GM19463 (cell line): Measurements from ENCODE around the gene CACNA2D3.

Source experiments
- ATAC-seq: cut with Tn5 transposase; IDR thresholded peaks from one replicate; pipeline ENCODE4 v1.9.1; 2021; ENCODE audit warnings: mild to moderate bottlenecking, moderate library complexity; ENCODE audit not compliant: unreplicated experiment

The CACNA2D3 gene

DNA sequence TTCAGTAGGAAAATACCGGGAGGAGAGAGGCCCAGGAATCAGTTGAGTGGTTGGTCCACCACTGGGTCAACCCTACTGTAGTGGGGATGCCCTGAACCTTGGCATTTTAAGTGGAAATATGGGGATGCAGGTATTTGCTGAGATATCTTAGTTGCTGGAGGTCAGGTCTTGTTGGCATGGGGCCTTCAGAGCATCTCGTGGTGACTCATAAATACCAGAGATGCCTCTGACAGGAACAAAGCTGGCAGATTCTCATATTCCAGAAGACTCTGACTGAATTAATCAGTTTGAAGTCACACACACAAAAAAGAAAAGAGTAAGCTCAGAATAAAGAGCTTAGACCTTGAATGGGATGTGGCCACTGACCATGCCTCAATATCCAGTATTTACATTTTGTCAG, 91.6 kb downstream of the CACNA2D3 start:
- no peak for ATAC-seq

DNA sequence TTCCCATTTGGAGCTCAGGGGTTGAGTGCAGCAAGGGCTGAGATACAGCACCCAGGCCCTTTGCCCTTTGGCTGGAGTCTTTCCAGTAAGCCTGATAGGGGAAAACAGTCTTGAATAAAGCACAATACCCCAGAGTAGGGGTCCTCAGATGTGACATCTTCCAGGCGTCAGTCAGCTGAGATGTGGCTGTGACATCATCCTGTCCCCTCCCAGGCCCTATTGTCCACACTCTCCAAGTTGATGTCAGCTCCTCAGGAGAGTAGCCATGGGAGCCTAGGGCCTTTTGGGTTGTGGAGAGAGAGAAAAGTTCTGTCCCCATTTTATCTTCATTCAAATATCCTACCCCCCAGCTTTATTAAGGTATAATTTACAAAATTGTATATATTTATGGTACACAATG, 92.5 kb downstream of the CACNA2D3 start:
- no peak for ATAC-seq

DNA sequence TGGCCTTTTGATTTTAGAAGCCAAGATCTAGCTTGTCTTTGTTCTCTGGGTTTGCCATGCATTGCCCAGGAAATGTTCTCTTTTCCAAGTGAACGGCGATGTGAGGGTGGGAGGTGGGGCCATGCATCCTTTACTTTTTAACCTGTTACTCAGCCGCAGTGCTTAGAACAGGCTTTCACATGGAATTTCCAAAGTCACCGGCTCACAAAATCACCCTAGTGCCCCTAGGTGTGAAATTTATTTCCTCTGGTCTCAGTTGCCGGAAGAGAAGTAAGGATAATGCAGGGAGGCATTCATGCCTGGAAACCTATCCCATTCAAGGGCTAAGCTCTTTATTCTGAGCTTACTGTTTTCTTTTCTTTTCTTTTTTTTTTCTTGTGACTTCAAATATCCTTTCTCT, 93.2 kb downstream of the CACNA2D3 start:
- no peak for ATAC-seq

DNA sequence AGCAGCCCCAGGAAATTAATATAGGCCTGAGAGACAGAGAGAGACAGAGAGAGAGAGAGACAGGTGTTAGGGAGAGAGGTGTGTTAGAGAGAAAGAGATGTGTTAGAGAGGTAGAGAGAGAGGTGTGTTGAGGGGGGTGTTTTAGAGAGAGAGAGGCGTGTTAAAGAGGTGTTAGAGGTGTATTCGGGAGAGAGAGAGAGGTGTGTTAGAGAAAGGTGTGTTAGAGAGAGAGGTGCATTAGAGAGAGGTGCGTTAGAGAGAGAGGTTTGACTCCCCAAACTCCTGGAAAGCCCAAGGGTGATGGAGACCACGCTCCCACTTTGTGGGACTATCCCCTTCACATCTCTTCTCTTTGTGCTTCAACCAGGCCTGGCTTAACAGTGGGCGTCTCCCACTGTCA, 95.5 kb downstream of the CACNA2D3 start:
- no peak for ATAC-seq

DNA sequence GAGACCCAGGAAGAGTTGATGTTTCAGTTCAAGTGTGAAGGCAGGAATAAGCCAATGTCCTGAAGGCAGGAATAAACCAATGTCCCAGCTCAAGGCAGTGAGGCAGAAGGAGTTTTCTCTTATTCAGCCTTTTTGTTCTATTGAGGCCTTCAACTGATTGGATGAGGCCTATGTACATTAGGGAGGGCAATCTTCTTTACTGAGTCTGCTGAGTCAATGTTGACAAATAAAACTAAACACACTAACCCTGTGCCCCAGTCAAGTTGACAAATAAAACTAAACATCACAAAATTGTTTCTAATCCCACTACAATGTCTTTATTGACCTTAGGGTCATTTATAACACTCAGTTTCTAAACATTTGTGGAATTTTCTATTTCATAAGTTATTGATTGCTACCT, 100.0 kb downstream of the CACNA2D3 start:
- ATAC-seq, result no peak

DNA sequence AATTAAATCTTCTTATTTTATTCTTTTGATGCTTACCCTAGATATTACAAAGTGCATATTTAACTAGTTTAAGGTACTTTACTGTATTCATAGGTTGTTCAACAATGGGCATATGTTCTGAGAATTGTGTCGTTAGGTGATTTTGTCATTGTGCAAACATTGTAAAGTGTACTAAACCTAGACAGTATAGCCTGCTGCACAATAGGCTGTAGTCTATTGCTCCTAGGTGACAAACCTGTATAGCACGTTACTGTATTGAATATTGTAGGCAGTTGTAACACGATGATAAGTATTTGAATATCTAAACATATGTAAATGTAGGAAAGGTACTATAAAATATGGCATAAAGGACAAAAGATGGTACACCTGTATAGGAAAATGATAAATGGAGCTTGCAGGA, 100.7 kb downstream of the CACNA2D3 start:
- ATAC-seq, result no peak

DNA sequence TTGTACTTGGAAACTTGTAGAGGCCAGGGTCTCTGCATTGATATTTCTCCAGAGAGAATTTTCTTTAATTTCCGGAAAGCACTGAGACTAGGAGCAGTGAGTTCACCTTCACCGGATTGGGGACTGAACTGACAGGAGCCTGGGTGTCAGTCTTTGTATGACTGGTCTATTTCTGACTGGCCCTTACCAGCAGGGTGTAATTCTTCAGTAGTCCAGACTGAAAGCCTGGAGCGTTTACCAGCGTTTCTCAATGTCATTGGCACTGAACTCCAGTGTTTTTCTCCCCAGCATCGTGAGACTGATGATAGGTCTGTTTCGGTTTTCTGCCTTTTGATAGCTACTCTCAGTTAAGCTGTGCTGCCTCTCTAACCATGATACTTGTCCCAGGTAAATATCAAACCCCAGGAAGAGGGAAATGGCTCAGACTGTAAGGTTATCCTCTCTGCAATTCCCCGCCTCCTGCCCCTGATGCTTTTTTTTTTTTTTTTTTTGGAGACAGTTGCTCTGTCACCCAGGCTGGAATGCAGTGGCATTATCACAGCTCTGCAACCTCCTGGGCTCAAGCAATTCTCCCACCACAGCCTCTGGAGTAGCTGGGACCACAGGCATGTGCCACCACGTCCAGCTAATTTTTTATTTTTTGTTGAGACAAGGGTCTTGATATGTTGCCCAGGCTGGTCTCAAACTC, 103.6 kb downstream of the CACNA2D3 start:
- no peak for ATAC-seq

DNA sequence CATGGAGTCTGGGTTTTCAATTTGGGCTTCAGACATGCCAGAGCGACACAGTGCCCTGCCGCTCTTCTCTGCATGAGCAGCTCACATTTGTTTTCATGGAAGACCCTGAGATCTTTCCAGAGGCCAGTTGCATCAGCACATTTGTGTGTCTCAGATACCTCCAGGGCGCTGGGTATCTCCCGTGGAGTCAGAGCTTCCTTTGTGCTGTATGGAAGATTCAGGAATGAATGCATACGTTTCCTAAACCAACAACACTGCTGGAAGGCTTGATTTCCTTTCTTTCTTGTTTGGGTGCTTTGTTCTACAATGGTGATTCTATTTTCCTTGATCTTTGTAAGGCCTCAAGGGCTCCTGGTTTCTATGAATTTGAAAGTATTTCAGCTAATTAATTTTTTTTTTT, 106.5 kb downstream of the CACNA2D3 start:
- ATAC-seq, result no peak

DNA sequence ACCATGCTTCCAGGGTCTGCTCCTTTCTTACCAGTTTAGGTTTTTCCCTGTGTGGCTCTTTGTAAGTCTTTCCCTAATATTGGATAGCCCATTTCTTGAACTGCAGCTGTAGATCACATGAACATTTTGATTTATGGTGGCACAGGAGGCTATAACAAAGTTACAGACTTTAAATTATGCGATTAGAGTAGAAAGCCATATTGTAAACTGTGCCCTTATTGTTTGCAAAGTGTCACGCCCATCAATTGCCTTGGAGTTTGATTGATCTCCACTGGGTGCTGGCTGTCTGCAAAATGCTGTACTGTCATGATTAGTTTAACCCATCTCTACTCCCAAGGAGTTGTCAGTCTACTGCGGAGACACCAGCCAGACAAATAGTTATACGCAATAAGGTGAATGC, 110.3 kb downstream of the CACNA2D3 start:
- no peak for ATAC-seq

DNA sequence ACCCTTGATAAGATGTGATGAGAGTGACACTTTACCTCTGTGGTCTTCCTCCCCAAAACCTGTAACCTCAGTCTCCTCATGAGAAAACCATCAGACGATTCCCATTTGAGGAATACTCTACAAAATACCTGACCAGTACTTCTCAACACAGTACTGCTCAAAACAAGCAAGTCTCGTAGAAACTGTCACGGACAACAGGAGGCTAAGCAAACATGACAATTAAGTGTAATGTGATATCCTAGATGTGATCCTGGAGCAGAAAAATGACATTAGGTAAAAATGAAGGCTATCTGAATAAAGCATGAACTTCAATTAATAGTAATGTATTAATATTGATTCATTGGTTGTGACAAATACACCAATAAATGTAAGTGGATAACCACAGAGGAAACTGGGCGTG, 113.6 kb downstream of the CACNA2D3 start:
- ATAC-seq, result no peak

DNA sequence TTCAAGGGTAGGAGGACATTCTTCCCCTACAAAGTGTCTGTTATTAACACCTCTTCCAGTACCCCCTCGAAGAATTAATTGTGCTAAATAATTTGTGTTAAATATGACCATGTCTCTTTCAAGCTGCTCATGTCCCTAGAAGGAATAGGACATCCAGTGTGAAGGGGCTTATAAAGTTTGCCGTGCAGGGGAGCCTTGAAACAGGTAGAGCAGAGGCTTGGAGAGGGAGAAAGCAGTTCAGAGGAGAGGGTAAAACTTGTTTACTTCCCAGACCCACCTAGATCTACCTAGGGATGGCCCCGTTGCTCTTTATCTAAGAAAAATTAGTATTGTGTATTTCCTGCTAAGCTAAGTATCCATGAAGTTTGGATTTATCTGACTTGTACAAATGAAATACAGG, 114.8 kb downstream of the CACNA2D3 start:
- ATAC-seq, result no peak

DNA sequence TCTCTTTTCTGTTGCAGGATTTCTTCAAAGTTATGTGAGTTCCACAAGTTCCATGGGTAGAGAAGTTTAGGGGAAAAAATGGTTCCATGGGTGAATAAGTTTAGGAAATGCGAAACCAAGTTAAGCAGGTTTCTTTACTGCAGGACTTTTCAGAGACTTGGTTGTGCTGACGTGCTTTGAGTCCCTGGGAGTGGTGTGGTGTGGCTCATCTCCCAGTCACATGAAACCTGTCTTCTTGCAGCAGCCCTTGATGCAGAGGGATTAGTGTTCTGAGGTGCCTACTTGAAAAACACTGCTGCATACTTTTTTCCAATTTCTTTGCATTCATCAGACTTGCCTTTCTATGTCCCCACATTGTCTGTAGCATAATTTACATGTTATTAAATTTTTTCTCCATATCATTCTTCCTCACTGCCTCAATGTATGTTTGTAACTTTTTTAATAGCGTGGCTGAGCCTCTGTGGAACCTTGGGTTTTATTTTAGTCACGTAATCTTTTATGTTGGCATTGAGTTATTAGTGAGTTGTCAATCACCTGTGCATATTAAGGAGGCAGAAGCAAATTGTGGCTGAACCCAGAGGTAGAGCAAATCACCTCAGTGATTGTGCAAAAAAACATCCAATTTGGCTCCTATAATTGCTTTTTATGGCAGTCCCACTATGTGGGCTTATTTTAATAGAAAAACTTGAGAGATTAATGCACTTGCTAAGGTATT, 115.6 kb downstream of the CACNA2D3 start:
- ATAC-seq, result no peak

DNA sequence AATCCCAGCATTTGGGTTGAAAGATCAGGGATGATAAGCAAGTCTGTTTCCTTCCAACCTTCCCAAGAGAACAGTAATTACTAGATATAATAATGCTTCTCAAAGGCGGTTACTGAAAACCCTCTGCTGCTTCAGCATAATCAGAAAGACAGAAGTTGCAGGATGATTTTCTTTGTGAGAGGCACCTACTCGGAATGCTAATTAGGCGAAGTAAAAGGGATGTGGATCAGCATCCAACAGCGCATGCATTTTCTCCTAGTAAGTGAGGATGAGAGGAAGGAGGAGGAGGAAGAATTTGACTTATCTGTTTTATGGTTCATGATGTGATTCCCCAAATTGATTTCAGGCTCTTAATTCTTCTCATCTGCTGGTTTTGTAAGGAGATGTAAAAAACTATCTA, 118.0 kb downstream of the CACNA2D3 start:
- no peak for ATAC-seq

DNA sequence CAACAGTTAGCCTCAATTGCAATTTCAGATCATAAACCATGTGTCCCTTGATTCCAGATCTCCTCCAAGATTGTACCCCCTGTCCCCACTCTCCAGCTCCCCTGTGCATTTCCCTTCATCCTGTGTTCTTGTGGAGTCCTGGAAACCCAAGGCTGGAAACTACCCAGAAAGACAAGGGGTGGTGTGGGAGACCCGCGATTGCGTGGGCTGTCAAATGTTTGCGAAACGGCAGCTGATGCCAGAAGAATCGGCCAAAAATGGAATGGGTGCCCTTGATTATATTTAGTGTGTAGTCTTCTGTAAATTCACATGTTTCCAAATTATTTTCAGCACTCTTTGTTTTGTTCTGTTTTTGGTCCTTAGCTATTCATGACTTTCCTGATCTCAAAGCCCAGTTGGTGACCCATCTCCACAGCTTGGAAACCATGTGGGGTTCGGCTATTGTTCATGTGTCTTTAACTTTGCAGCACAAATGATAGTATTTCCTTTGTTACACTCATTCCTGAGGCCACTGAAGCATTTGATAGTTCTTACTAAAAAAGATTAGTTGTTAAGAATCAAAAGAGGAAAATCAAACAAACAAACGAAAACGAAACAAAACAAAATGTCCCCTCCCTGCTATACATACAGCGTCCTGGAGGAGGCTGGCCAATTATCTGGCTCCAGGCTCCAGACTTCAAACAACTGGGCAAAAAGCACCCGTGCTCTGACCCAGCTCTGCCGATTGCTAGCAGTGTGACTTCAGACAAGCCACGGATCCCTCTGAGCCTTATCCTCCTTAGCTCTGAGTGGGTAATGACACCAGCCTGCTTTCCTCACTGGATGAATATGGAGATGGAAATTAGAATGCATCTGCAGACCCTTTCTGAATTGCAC, 120.9 kb downstream of the CACNA2D3 start:
- no peak for ATAC-seq

DNA sequence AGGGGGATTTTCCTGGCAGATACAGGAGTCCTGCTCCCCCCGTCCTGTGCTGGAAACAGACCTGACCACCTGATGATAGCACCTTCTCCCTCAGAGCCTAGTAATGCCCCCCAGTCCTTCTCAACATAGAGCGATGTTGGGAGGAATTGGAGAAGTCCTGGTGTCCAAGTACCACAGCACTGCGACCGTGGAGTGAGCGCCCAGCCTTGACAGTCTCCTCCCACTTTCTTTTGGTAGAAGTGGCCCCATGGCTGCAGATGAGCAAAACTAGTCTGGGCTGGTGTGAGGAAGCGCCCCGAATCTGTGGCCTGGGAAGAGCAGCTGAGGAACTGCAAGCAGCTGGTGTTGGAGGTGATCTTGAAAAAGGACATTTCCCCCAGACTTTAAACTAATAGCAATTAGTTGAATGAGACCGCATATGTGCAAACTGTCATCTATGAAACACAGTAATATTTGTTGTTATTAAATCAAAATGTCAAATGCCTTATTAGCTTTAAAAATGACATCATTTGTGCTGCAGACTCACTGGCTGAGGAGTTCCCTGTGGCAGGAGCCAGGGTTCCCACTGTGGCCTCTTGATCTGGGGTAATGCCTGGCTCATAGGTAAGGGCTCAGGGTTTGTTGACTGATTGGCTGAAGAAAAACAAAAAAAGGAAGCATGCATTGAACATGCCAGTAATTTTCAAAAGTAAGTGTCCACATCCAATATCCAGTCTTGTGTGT, 121.8 kb downstream of the CACNA2D3 start:
- no peak for ATAC-seq

DNA sequence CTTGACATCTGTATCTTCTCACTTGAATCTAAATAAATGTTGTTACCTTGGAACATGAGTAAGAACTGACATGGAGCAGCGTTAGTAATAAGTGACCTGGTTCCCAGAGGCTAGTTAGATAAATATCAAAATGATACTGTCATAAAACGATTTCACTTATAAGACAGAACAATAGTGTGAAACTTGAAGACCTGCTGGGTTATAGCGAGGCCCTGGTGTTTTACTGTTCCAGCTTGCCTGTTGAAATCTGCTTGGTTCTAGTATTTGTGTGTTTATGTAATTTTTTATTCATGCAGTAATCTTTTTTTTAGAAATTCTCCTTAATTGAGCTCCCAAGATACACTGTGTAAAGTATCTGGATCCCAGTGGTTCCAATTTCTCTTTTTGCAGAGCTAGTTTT, 129.4 kb downstream of the CACNA2D3 start:
- no peak for ATAC-seq

DNA sequence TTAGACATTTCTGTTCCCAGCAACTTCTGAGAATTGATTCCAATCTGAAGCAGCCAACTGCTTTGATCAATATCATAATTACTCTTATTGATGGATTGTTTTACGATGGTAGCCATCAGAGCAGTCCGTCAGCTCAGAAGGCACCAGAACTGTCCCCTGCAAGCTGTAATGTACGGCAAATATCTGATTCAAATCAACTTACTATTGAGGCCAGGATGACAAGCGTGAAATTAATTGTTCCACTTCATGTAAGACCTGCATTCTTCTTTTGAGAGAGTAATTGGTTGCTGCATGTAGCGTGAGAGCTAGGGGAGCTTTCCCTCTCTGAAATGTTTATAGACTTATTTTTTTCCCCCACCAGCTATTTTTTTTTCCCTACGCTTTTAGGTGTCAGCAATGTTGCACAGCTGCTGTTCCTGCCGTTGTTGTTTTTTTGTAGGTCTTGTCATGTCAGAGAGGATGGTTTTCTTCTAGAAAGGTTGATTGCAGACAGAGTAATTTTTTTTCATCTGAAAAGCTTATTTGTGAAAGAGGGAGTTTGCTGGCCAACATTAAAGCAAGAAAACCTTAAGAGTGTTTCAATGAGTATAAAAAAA, 134.9 kb downstream of the CACNA2D3 start:
- no peak for ATAC-seq

DNA sequence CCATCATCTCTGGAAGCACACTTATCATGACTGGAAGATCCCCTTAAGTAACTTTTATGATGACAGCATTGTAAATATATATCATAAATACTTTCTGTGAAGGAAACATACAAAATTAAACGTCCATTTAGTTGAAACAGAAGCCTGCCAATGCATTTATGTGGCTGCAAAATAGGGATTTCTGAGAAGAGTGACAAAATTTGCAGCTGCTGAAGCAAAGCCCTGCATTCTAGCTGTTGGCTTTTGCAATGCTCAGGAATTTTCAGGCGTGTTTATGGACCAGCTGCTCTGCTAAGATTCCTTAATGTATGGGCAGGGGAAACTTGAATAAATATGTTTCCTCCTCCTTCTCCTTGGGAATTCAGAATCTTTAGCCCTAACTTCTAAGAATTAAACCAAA, 137.3 kb downstream of the CACNA2D3 start:
- ATAC-seq, result no peak

DNA sequence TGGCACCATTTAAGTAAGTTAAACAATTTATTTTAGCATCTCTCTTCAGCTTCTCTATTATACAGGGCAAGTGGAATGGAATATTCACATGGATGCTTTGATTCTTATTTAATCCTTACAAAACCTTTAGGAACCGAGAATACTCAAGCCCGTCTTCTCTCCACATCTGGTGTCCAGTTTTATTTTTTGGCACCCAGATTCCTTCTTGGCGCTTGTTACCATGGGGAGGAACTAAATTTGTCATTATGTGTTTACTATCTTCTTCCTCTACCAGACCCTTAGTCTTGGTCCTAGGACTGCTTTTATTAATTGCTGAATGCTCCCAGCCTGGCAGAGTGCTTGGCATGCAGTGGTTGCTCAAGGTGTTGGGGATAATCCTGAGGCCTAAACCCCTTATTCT, 138.8 kb downstream of the CACNA2D3 start:
- no peak for ATAC-seq

DNA sequence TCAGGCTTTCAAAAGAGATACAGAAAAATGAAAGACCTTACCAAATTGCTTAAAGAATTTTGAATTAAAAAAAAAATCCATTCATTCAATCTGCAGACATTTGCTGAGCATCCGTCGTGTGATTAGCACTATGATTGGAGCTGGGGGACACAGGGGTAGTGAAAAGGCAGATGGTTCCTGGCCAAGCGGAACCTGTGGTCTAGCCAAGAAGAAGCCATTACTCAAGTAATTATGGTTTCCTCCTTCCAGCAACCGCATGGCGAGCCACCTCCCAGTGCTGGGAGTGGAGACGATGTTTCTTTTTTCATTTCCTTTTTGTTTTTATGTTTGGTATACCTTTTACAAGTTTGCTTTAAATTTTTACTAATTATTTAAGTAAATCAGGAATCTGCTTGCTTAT, 140.2 kb downstream of the CACNA2D3 start:
- no peak for ATAC-seq

DNA sequence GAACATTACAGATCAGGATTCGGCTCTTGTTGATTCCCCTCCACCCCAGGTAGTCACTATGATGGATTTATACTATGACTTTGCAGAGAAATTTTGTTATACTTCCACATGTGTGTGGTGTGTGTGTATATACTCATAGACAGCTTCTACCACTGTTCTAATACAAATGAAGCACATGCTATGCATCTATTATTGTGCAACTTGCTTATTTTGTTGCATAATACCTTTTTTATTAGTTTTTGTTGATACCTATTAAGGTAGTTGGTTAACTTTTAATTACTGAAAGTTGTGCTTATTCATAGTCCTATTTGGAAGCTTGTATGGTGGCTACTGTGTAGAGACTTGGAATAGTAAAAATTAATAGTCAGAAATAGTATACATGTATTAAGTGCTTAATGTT, 140.6 kb downstream of the CACNA2D3 start:
- ATAC-seq, result no peak
